WTC11 (cell line): ENCODE results near the gene MYOG.

Experiments used
- CREB1 ChIP-seq: sonication (generic); formaldehyde crosslinking; IDR thresholded peaks from 2 replicates; pipeline ENCODE4 v1.8.0; 2023; ENCODE audit warnings: mild to moderate bottlenecking, missing genetic modification reagents
- TCF7 ChIP-seq: sonication (generic); formaldehyde crosslinking; IDR thresholded peaks from 2 replicates; pipeline ENCODE4 v1.8.0; 2022; ENCODE audit warnings: mild to moderate bottlenecking, low read depth, missing genetic modification reagents, moderate library complexity
- TF ChIP-seq, protein P1 (sequence below): sonication (generic); formaldehyde crosslinking; IDR thresholded peaks from 2 replicates; pipeline ENCODE4 v1.8.1; 2022; ENCODE audit warnings: mild to moderate bottlenecking, moderate library complexity, missing genetic modification reagents
- TF ChIP-seq, protein P2 (sequence below): fragments of 200-600 bp; IDR thresholded peaks from 2 replicates; pipeline ENCODE4 v1.8.0; 2022; ENCODE audit warnings: antibody characterized with exemption
- TF ChIP-seq, protein P3 (sequence below): sonication (generic); formaldehyde crosslinking; IDR thresholded peaks from 2 replicates; pipeline ENCODE4 v1.8.1; 2023; ENCODE audit warnings: mild to moderate bottlenecking, missing genetic modification reagents, borderline replicate concordance
- TF ChIP-seq, protein P4 (sequence below): sonication (generic); formaldehyde crosslinking; conservative IDR thresholded peaks from 2 replicates; pipeline ENCODE4 v1.8.1; 2022; ENCODE audit warnings: mild to moderate bottlenecking, missing genetic modification reagents
- TF ChIP-seq, protein P5 (sequence below): sonication (generic); formaldehyde crosslinking; IDR thresholded peaks from 2 replicates; pipeline ENCODE4 v1.8.0; 2022; ENCODE audit warnings: mild to moderate bottlenecking, missing genetic modification reagents
- TF ChIP-seq, protein P6 (sequence below): fragments of 250-450 bp; sonication (Bioruptor Pico); IDR thresholded peaks from 2 replicates; pipeline ENCODE4 v2.1.2; 2022; ENCODE audit warnings: mild to moderate bottlenecking, moderate library complexity

DNA sequence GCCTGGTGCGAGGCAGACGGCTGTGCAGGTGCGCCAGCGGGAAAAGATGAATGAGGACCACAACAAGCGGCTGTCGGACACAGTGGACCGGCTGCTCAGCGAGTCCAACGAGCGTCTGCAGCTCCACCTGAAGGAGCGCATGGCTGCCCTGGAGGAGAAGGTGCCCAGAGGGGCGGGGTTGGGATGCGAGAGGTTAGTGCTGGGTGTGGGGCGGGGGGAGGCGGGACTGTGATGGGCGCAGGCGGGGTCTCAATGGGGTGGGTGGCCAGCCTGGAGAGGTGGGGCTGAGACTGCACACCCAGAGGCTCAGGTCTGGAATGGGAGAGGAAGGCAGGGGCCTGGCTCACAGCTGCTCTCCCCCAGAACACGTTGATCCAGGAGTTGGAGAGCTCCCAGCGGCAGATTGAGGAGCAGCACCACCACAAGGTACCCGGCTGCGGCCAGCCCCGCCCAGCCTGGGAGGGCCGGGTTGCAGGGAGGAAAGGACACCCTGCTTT, 37.2 kb downstream of the MYOG start:
- TF ChIP-seq, protein P1, sequence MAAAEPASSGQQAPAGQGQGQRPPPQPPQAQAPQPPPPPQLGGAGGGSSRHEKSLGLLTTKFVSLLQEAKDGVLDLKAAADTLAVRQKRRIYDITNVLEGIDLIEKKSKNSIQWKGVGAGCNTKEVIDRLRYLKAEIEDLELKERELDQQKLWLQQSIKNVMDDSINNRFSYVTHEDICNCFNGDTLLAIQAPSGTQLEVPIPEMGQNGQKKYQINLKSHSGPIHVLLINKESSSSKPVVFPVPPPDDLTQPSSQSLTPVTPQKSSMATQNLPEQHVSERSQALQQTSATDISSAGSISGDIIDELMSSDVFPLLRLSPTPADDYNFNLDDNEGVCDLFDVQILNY (CRISPR knock-in tag): no peak
- TF ChIP-seq, protein P2, sequence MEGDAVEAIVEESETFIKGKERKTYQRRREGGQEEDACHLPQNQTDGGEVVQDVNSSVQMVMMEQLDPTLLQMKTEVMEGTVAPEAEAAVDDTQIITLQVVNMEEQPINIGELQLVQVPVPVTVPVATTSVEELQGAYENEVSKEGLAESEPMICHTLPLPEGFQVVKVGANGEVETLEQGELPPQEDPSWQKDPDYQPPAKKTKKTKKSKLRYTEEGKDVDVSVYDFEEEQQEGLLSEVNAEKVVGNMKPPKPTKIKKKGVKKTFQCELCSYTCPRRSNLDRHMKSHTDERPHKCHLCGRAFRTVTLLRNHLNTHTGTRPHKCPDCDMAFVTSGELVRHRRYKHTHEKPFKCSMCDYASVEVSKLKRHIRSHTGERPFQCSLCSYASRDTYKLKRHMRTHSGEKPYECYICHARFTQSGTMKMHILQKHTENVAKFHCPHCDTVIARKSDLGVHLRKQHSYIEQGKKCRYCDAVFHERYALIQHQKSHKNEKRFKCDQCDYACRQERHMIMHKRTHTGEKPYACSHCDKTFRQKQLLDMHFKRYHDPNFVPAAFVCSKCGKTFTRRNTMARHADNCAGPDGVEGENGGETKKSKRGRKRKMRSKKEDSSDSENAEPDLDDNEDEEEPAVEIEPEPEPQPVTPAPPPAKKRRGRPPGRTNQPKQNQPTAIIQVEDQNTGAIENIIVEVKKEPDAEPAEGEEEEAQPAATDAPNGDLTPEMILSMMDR: no peak
- TF ChIP-seq, protein P3, sequence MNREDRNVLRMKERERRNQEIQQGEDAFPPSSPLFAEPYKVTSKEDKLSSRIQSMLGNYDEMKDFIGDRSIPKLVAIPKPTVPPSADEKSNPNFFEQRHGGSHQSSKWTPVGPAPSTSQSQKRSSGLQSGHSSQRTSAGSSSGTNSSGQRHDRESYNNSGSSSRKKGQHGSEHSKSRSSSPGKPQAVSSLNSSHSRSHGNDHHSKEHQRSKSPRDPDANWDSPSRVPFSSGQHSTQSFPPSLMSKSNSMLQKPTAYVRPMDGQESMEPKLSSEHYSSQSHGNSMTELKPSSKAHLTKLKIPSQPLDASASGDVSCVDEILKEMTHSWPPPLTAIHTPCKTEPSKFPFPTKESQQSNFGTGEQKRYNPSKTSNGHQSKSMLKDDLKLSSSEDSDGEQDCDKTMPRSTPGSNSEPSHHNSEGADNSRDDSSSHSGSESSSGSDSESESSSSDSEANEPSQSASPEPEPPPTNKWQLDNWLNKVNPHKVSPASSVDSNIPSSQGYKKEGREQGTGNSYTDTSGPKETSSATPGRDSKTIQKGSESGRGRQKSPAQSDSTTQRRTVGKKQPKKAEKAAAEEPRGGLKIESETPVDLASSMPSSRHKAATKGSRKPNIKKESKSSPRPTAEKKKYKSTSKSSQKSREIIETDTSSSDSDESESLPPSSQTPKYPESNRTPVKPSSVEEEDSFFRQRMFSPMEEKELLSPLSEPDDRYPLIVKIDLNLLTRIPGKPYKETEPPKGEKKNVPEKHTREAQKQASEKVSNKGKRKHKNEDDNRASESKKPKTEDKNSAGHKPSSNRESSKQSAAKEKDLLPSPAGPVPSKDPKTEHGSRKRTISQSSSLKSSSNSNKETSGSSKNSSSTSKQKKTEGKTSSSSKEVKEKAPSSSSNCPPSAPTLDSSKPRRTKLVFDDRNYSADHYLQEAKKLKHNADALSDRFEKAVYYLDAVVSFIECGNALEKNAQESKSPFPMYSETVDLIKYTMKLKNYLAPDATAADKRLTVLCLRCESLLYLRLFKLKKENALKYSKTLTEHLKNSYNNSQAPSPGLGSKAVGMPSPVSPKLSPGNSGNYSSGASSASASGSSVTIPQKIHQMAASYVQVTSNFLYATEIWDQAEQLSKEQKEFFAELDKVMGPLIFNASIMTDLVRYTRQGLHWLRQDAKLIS (CRISPR knock-in tag): no peak
- TF ChIP-seq, protein P4, sequence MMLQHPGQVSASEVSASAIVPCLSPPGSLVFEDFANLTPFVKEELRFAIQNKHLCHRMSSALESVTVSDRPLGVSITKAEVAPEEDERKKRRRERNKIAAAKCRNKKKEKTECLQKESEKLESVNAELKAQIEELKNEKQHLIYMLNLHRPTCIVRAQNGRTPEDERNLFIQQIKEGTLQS: no peak
- no peak for TF ChIP-seq TCF7 (CRISPR knock-in tag)
- TF ChIP-seq, protein P5, sequence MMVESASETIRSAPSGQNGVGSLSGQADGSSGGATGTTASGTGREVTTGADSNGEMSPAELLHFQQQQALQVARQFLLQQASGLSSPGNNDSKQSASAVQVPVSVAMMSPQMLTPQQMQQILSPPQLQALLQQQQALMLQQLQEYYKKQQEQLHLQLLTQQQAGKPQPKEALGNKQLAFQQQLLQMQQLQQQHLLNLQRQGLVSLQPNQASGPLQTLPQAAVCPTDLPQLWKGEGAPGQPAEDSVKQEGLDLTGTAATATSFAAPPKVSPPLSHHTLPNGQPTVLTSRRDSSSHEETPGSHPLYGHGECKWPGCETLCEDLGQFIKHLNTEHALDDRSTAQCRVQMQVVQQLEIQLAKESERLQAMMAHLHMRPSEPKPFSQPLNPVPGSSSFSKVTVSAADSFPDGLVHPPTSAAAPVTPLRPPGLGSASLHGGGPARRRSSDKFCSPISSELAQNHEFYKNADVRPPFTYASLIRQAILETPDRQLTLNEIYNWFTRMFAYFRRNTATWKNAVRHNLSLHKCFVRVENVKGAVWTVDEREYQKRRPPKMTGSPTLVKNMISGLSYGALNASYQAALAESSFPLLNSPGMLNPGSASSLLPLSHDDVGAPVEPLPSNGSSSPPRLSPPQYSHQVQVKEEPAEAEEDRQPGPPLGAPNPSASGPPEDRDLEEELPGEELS: no peak
- TF ChIP-seq, protein P6, sequence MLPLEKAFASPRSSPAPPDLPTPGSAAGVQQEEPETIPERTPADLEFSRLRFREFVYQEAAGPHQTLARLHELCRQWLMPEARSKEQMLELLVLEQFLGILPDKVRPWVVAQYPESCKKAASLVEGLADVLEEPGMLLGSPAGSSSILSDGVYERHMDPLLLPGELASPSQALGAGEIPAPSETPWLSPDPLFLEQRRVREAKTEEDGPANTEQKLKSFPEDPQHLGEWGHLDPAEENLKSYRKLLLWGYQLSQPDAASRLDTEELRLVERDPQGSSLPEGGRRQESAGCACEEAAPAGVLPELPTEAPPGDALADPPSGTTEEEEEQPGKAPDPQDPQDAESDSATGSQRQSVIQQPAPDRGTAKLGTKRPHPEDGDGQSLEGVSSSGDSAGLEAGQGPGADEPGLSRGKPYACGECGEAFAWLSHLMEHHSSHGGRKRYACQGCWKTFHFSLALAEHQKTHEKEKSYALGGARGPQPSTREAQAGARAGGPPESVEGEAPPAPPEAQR (CRISPR knock-in tag): no peak
- no peak for TF ChIP-seq CREB1 (CRISPR knock-in tag)
